ENCODE data around the gene FNIP2. TPM values are rescaled to one million over a fixed set of nuclear protein-coding genes. Genes with fewer than 3 reads are reported as not detected.

FNIP2 gene
- total RNA-seq, 3 donors from 2014 or later (not counting 1 experiment from before 2014, with no cell fraction given), result 19.4 to 22.6 (median 21.8) TPM

DNA sequence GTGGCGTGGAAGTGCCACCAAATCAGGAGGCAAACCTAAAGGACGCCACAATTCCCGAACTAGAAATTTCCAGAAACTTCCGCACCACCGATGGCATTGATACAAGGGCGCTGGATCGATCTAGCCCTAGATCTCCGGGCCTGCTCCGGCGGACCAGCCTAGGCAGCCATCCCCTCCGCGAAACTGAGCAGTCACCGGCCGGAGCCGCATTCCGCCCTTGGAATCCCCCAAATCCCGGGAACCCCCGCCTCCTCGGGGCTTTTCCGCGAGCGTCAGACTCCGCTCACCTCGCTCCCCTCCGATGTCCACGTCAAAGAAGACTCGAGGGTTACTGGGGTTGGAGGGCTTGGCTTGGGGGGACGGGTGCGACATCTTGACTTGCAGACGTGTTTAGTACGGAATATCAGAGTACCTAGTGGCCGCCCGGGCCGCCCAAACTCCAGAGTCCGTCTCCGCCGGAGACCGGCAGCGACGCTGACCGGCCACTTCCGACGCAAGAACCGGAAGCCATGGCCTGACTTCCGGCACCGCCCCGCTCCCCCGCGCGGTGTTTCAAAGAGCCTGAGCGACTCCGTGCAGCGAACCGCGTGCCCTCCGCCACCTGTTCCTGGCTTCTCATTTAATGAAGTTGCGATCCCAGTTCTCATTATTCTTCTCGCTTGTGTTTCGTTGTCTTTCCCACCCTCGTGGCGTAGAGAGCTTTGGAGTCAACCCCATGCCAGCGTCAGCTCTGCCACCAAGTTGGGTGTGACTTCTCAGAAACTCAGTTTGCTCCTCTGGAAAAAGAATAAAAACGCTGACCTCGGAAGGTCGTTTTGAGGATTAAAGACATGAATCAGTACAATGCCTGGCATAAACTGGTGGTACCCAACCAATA, 45.7 kb upstream of the FNIP2 start, which contains the start of gene PPID:
Gene PPID, minus strand, starts transcription at position 480 of the 877 bp plus-strand sequence. Its CDS starts 108 bp downstream, at position 372.
- peak within 1 kb of the TSS; percentile 87 for H3K27ac ChIP-seq (ENCODE audit: low read length)
- peaks cover 10% of the 10 kb centered on the region for H3K36me3 Mint-ChIP-seq
- H3K4me3 ChIP-seq (ENCODE audit: low read length), result peak within 1 kb of the TSS; percentile 76
- DNase-seq (peak; percentile 79 to 89), ATAC-seq (peak; percentile 84 to 90 (median 86))
- peak within 1 kb of the TSS; percentile 97 to 99 for H3K27ac Mint-ChIP-seq
- H3K9me3 Mint-ChIP-seq, result no peaks in the 10 kb centered on the region
- H3K27me3 Mint-ChIP-seq (ENCODE audit: low read depth in 2 of 2), result peaks cover 3 to 11% of the 10 kb centered on the region in 2 donors
- intact Hi-C loops (cut with micrococcal nuclease), result loop anchor here (2.0 to 5.0 kb wide), 3 partner anchors 46 to 379 kb away; partner anchors contain the start of genes ETFDH, FNIP2 and RAPGEF2
- H3K9me3 ChIP-seq (ENCODE audit: control insufficient read depth, insufficient read depth, low read length), result no peaks in the 10 kb centered on the region
- peak within 1 kb of the TSS; percentile 99 for H3K4me3 Mint-ChIP-seq
- H3K4me1 Mint-ChIP-seq, result peaks cover 34 to 42% of the 10 kb centered on the region in 2 donors
- TF ChIP-seq, protein P1, sequence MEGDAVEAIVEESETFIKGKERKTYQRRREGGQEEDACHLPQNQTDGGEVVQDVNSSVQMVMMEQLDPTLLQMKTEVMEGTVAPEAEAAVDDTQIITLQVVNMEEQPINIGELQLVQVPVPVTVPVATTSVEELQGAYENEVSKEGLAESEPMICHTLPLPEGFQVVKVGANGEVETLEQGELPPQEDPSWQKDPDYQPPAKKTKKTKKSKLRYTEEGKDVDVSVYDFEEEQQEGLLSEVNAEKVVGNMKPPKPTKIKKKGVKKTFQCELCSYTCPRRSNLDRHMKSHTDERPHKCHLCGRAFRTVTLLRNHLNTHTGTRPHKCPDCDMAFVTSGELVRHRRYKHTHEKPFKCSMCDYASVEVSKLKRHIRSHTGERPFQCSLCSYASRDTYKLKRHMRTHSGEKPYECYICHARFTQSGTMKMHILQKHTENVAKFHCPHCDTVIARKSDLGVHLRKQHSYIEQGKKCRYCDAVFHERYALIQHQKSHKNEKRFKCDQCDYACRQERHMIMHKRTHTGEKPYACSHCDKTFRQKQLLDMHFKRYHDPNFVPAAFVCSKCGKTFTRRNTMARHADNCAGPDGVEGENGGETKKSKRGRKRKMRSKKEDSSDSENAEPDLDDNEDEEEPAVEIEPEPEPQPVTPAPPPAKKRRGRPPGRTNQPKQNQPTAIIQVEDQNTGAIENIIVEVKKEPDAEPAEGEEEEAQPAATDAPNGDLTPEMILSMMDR (IDR thresholded peaks at IDR 0.05), result no peak
- peaks cover 16% of the 10 kb centered on the region for H3K4me1 ChIP-seq (ENCODE audit: control insufficient read depth, insufficient read depth, low read length)
- H3K27me3 ChIP-seq (ENCODE audit: control insufficient read depth, insufficient read depth, low read length), result peaks cover 4% of the 10 kb centered on the region
- WGBS (ENCODE audit: insufficient coverage), result under 1% methylated on average over 65 of the region's 65 CpGs
- H3K36me3 ChIP-seq (ENCODE audit: control insufficient read depth, insufficient read depth, low read length), result peaks cover 27% of the 10 kb centered on the region

DNA sequence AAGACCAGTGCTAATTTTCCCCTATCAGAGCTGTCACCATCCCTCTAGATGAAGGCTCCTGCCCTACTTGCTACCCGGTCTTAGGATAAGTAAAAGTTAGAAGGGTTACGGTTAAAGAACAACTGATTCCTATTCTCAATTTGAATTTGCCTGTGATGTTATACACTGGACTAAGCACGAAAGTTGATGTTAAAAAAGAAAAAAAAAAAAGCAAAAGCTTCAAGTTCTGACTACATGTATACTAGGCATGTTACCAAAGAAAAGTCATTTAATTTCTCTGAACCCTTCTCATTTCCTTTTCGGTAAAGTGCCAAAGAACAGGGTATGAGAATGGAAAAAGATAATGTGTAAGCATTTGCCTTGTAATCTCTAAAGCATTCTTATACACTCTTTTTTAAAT, 44.2 kb upstream of the FNIP2 start:
- WGBS (ENCODE audit: insufficient coverage), result 100% methylated on average over 2 of the region's 4 CpGs
- Mint-ChIP-seq H3K9me3 (no peaks in the 10 kb centered on the region), H3K4me1 (peaks cover 29 to 31% of the 10 kb centered on the region in 2 donors), H3K27me3 (ENCODE audit: low read depth in 2 of 2) (peaks cover 17 to 26% of the 10 kb centered on the region in 2 donors), H3K36me3 (peaks cover 1% of the 10 kb centered on the region), H3K4me3 (peak overlapping the region; percentile 99), H3K27ac (peak overlapping the region; percentile 97 to 99)
- Histone ChIP-seq H3K9me3 (ENCODE audit: control insufficient read depth, insufficient read depth, low read length) (no peaks in the 10 kb centered on the region), H3K27ac (ENCODE audit: low read length) (no peak overlapping the region), H3K4me1 (ENCODE audit: control insufficient read depth, insufficient read depth, low read length) (peaks cover 16% of the 10 kb centered on the region), H3K4me3 (ENCODE audit: low read length) (no peak overlapping the region), H3K36me3 (ENCODE audit: control insufficient read depth, insufficient read depth, low read length) (peaks cover 12% of the 10 kb centered on the region), H3K27me3 (ENCODE audit: control insufficient read depth, insufficient read depth, low read length) (peaks cover 11% of the 10 kb centered on the region)
- DNase-seq (no peak), ATAC-seq (no peak)
- intact Hi-C loops (cut with micrococcal nuclease), result loop anchor here (5.0 kb wide), 1 partner anchor 378 kb away; the partner anchor contains the start of gene RAPGEF2
- TF ChIP-seq, protein P1 (IDR thresholded peaks at IDR 0.05), result no peak

DNA sequence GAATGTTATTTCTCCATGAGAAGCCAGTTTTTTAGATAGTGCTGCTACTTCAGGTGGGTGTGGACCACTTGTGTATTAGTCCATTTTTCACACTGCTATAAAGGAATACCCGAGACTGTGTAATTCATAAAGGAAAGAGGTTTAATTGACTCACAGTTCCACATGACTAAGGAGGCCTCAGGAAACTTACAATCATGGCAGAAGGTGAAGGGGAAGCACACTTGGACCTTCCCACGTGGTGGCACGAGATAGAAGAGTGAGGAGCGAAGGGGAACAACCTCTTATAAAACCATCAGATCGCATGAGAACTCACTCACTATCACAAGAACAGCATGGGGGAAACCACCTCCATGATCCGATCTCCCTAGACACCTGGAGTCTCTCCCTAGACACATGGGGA, 42.2 kb upstream of the FNIP2 start:
- TF ChIP-seq, protein P1 (IDR thresholded peaks at IDR 0.05), result no peak
- Mint-ChIP-seq H3K27me3 (ENCODE audit: low read depth in 2 of 2) (peaks cover 33 to 36% of the 10 kb centered on the region in 2 donors), H3K4me3 (peak overlapping the region; percentile 4), H3K9me3 (no peaks in the 10 kb centered on the region), H3K36me3 (no peaks in the 10 kb centered on the region), H3K27ac (no peak overlapping the region), H3K4me1 (peaks cover 21 to 26% of the 10 kb centered on the region in 2 donors)
- H3K36me3 ChIP-seq (ENCODE audit: control insufficient read depth, insufficient read depth, low read length), result no peaks in the 10 kb centered on the region
- intact Hi-C loops (cut with micrococcal nuclease), result no loop called here
- WGBS (ENCODE audit: insufficient coverage), result 94% methylated on average over 6 of the region's 6 CpGs
- no peak overlapping the region for H3K27ac ChIP-seq (ENCODE audit: low read length)
- DNase-seq (no peak), ATAC-seq (no peak)
- H3K4me1 ChIP-seq (ENCODE audit: control insufficient read depth, insufficient read depth, low read length), result peaks cover 16% of the 10 kb centered on the region
- H3K9me3 ChIP-seq (ENCODE audit: control insufficient read depth, insufficient read depth, low read length), result no peaks in the 10 kb centered on the region
- peaks cover 15% of the 10 kb centered on the region for H3K27me3 ChIP-seq (ENCODE audit: control insufficient read depth, insufficient read depth, low read length)
- H3K4me3 ChIP-seq (ENCODE audit: low read length), result no peak overlapping the region

All from natural killer cell (primary cell).